Neural progenitor cell (in vitro differentiated cells): Measurements from ENCODE around the gene ETHE1. TPM values are rescaled to one million over a fixed set of nuclear protein-coding genes. Genes with fewer than 3 reads are reported as not detected.

ENCODE experiments used
- DNase-seq: peaks from one replicate; pipeline ENCODE4 v3.0.0-alpha.2; 2016; ENCODE audit warnings: low spot score
- H2AFZ ChIP-seq: fragments of 200-600 bp; sonication (generic); replicated peaks from 2 replicates; pipeline ENCODE4 v1.6.1; 2016; ENCODE audit warnings: antibody characterized with exemption
- H3F3A ChIP-seq: fragments of 200-600 bp; sonication (generic); 2 replicates; pipeline ENCODE4 v1.6.1; 2016; ENCODE audit warnings: antibody characterized with exemption, low read depth
- H3K27ac ChIP-seq: fragments of 200-600 bp; sonication (generic); 2 replicates; pipeline ENCODE4 v1.5.1; 2016; ENCODE audit warnings: mild to moderate bottlenecking
- H3K27me3 ChIP-seq: fragments of 200-600 bp; sonication (generic); 2 replicates; pipeline ENCODE4 v1.6.1; 2016; ENCODE audit warnings: mild to moderate bottlenecking, moderate library complexity
- H3K36me3 ChIP-seq: fragments of 200-600 bp; sonication (generic); 2 replicates; pipeline ENCODE4 v1.5.1; 2016
- H3K4me1 ChIP-seq: fragments of 200-600 bp; sonication (generic); 2 replicates; pipeline ENCODE4 v1.6.1; 2016; ENCODE audit warnings: mixed run types
- H3K4me2 ChIP-seq: fragments of 200-600 bp; sonication (generic); 2 replicates; pipeline ENCODE4 v1.6.1; 2016
- H3K4me3 ChIP-seq: fragments of 200-600 bp; sonication (generic); 2 replicates; pipeline ENCODE4 v1.5.1; 2016
- H3K79me2 ChIP-seq: fragments of 200-600 bp; sonication (generic); 2 replicates; pipeline ENCODE4 v1.6.1; 2016; ENCODE audit warnings: low read depth
- H3K9ac ChIP-seq: fragments of 200-600 bp; sonication (generic); 2 replicates; pipeline ENCODE4 v1.6.1; 2016
- H3K9me3 ChIP-seq: fragments of 200-600 bp; sonication (generic); 2 replicates; pipeline ENCODE4 v1.5.1; 2016; ENCODE audit warnings: low read depth
- H4K20me1 ChIP-seq: fragments of 200-600 bp; sonication (generic); 2 replicates; pipeline ENCODE4 v1.6.1; 2016; ENCODE audit warnings: low read depth
- H3K27ac Mint-ChIP-seq: 3 replicates; pipeline ENCODE4 v1.8.0; 2021; ENCODE audit warnings: mixed read lengths
- H3K27me3 Mint-ChIP-seq: 2 replicates; pipeline ENCODE4 v1.8.0; 2022; ENCODE audit warnings: low read depth, mild to moderate bottlenecking, inconsistent platforms, moderate library complexity, mixed read lengths; ENCODE audit not compliant: insufficient read depth
- H3K36me3 Mint-ChIP-seq: 3 replicates; pipeline ENCODE4 v1.8.0; 2021; ENCODE audit warnings: mixed read lengths
- H3K4me1 Mint-ChIP-seq: 3 replicates; pipeline ENCODE4 v1.8.0; 2021; ENCODE audit warnings: mixed read lengths
- H3K4me3 Mint-ChIP-seq: 3 replicates; pipeline ENCODE4 v1.8.0; 2021; ENCODE audit warnings: mild to moderate bottlenecking, moderate library complexity, mixed read lengths
- H3K9me3 Mint-ChIP-seq: 3 replicates; pipeline ENCODE4 v1.8.0; 2020; ENCODE audit warnings: mixed read lengths
- EZH2 ChIP-seq: fragments of 200-600 bp; sonication (generic); IDR thresholded peaks from 2 replicates; pipeline ENCODE4 v1.6.1; 2017; ENCODE audit warnings: antibody characterized with exemption, mild to moderate bottlenecking, moderate library complexity
- EZH2phosphoT487 ChIP-seq: fragments of 200-600 bp; sonication (generic); IDR thresholded peaks from 2 replicates; pipeline ENCODE4 v1.6.1; 2017; ENCODE audit warnings: antibody characterized with exemption
- total RNA-seq: library from RNA; depleted of rRNA; stranded (reverse); fragments of >200 nt; gene quantifications from 2 replicates; pipeline ENCODE4 v1.2.3, GENCODE V29; 2015; ENCODE audit warnings: low replicate concordance
- TF ChIP-seq, protein P1 (sequence below): fragments of 200-600 bp; sonication (generic); IDR thresholded peaks from 2 replicates; pipeline ENCODE4 v1.5.1; 2017; ENCODE audit warnings: antibody characterized with exemption, mild to moderate bottlenecking

The ETHE1 gene
- total RNA-seq, 1 donor from 2014 or later, result 13.6 TPM

DNA sequence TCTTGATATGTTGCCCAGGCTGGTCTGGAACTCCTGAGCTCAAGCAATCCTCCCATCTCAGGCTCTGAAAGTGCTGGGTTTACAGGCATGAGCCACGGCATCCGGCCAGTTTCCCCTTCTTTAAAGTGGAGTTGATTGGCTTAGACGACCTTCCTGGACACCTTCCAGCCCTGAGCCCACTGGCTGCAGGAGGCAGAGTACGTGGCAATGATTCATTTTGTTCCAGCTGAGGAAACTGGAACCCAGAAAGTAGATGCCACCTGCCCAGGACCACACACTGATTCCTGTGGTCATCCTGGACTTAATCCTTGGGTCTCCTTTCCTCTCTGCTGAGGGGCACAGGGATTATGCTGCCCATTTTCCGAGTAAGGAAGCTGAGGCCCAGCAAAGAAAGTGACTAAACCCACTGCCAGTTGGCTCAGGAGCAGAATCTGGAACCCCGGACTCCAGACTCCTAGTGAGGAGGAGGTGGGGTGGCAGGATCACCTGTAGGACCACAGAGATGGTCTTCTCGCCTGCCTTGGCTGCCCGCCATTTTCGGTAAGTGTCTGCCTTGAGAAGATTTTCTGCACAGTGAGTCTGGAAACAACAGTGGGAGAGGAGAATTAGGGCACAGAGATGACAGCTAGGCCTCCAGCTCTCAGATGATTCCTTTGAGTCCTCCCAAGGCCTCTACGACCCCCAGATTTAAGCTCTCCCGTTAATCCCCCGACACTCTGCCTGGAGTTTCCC lies 47.6 kb upstream of the ETHE1 start:
- Mint-ChIP-seq H3K27ac (peak overlapping the region; percentile 98), H3K4me1 (peaks cover 40% of the 10 kb centered on the region), H3K36me3 (peaks cover 22% of the 10 kb centered on the region), H3K4me3 (peak overlapping the region; percentile 94), H3K9me3 (peaks cover 2% of the 10 kb centered on the region), H3K27me3 (no peaks in the 10 kb centered on the region)
- Histone ChIP-seq H3F3A (peaks cover 7% of the 10 kb centered on the region), H3K9me3 (no peaks in the 10 kb centered on the region), H3K4me1 (peaks cover 9% of the 10 kb centered on the region), H2AFZ (peak overlapping the region; percentile 59), H3K27ac (no peak overlapping the region), H3K4me3 (peak overlapping the region; percentile 82), H3K4me2 (peak overlapping the region; percentile 82), H3K27me3 (no peaks in the 10 kb centered on the region), H4K20me1 (no peaks in the 10 kb centered on the region), H3K9ac (peak overlapping the region; percentile 87), H3K79me2 (peaks cover 52% of the 10 kb centered on the region), H3K36me3 (no peaks in the 10 kb centered on the region)
- TF ChIP-seq EZH2 (no peak), EZH2phosphoT487 (no peak)
- TF ChIP-seq, protein P1, sequence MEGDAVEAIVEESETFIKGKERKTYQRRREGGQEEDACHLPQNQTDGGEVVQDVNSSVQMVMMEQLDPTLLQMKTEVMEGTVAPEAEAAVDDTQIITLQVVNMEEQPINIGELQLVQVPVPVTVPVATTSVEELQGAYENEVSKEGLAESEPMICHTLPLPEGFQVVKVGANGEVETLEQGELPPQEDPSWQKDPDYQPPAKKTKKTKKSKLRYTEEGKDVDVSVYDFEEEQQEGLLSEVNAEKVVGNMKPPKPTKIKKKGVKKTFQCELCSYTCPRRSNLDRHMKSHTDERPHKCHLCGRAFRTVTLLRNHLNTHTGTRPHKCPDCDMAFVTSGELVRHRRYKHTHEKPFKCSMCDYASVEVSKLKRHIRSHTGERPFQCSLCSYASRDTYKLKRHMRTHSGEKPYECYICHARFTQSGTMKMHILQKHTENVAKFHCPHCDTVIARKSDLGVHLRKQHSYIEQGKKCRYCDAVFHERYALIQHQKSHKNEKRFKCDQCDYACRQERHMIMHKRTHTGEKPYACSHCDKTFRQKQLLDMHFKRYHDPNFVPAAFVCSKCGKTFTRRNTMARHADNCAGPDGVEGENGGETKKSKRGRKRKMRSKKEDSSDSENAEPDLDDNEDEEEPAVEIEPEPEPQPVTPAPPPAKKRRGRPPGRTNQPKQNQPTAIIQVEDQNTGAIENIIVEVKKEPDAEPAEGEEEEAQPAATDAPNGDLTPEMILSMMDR, result no peak
- DNase-seq, result peak; percentile 38

DNA sequence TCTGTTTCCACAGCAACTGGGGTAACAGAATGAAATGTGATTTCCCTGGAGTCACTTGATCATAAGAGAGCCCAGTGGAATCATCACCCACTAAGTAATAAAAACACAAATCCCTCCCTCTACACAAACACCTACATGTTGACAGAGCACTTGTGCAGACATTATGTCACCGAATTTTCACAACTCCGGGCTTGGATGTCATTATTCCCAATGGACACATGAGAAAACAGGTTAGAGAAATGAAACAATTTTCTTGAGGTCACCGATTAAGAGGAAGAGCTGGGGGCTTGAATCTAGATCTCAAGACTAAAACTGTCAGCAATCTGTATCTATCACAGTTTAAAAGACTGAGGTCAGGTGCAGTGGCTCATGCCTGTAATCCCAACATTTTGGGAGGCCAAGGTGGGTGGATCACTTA lies 45.2 kb upstream of the ETHE1 start:
- H4K20me1 ChIP-seq, result no peaks in the 10 kb centered on the region
- no peaks in the 10 kb centered on the region for H3K9me3 Mint-ChIP-seq
- H3K9ac ChIP-seq, result no peak overlapping the region
- no peaks in the 10 kb centered on the region for H3K27me3 ChIP-seq
- no peak overlapping the region for H3K4me3 ChIP-seq
- H2AFZ ChIP-seq, result no peak overlapping the region
- H3K27ac Mint-ChIP-seq, result peak overlapping the region; percentile 62
- peaks cover 7% of the 10 kb centered on the region for H3F3A ChIP-seq
- peaks cover 32% of the 10 kb centered on the region for H3K4me1 Mint-ChIP-seq
- no peaks in the 10 kb centered on the region for H3K36me3 ChIP-seq
- TF ChIP-seq EZH2phosphoT487, result no peak
- no peak for TF ChIP-seq EZH2
- TF ChIP-seq, protein P1, result no peak
- H3K4me2 ChIP-seq, result no peak overlapping the region
- no peak overlapping the region for H3K4me3 Mint-ChIP-seq
- no peak for DNase-seq
- H3K9me3 ChIP-seq, result no peaks in the 10 kb centered on the region
- H3K4me1 ChIP-seq, result peaks cover 9% of the 10 kb centered on the region
- peaks cover 46% of the 10 kb centered on the region for H3K79me2 ChIP-seq
- H3K36me3 Mint-ChIP-seq, result peaks cover 22% of the 10 kb centered on the region
- H3K27me3 Mint-ChIP-seq, result no peaks in the 10 kb centered on the region
- no peak overlapping the region for H3K27ac ChIP-seq

DNA sequence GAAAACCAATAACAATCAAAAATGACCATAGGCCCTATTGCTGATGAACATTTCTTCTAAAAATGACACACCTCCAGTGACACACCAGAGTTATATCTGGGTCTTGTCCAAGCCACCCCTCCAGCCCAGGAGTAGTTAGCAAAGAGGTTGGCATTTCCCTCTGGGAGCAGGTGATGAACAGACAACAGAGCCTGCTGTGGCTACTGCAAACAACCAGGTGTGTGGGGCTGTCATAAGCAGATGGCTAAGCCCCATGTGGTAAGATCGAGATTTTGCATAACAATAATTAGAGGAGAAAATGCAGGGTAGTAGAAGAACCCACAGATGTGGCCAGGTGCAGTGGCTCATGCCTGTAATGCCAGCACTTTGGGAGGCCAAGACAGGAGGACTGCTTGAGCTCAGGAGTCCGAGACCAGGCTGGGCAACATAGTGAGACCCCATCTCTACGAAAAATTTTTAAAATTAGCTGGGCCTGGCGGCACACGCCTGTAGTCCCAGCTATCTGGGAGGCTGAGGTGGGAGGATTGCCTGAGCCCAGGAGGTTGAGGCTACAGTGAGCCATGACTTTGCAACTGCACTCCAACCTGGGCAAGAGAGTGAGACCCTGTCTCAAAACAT lies 43.3 kb upstream of the ETHE1 start:
- TF ChIP-seq, protein P1, result no peak
- TF ChIP-seq EZH2 (no peak), EZH2phosphoT487 (no peak)
- Histone ChIP-seq H3F3A (no peaks in the 10 kb centered on the region), H3K4me3 (no peak overlapping the region), H3K9ac (no peak overlapping the region), H2AFZ (no peak overlapping the region), H3K79me2 (peaks cover 46% of the 10 kb centered on the region), H3K4me2 (no peak overlapping the region), H3K27ac (no peak overlapping the region), H3K4me1 (peaks cover 5% of the 10 kb centered on the region), H3K9me3 (no peaks in the 10 kb centered on the region), H3K36me3 (no peaks in the 10 kb centered on the region), H3K27me3 (no peaks in the 10 kb centered on the region), H4K20me1 (no peaks in the 10 kb centered on the region)
- no peak overlapping the region for H3K4me3 Mint-ChIP-seq
- no peak overlapping the region for H3K27ac Mint-ChIP-seq
- peaks cover 23% of the 10 kb centered on the region for H3K4me1 Mint-ChIP-seq
- H3K36me3 Mint-ChIP-seq, result peaks cover 22% of the 10 kb centered on the region
- H3K9me3 Mint-ChIP-seq, result no peaks in the 10 kb centered on the region
- DNase-seq, result no peak
- no peaks in the 10 kb centered on the region for H3K27me3 Mint-ChIP-seq
